Measurements from ENCODE around the gene ISCU. TPM values are rescaled to one million over a fixed set of nuclear protein-coding genes. Genes with fewer than 3 reads are reported as not detected.

Gene ISCU
- total RNA-seq, 4 donors from 2014 or later = 113 to 155 (median 130) TPM

DNA sequence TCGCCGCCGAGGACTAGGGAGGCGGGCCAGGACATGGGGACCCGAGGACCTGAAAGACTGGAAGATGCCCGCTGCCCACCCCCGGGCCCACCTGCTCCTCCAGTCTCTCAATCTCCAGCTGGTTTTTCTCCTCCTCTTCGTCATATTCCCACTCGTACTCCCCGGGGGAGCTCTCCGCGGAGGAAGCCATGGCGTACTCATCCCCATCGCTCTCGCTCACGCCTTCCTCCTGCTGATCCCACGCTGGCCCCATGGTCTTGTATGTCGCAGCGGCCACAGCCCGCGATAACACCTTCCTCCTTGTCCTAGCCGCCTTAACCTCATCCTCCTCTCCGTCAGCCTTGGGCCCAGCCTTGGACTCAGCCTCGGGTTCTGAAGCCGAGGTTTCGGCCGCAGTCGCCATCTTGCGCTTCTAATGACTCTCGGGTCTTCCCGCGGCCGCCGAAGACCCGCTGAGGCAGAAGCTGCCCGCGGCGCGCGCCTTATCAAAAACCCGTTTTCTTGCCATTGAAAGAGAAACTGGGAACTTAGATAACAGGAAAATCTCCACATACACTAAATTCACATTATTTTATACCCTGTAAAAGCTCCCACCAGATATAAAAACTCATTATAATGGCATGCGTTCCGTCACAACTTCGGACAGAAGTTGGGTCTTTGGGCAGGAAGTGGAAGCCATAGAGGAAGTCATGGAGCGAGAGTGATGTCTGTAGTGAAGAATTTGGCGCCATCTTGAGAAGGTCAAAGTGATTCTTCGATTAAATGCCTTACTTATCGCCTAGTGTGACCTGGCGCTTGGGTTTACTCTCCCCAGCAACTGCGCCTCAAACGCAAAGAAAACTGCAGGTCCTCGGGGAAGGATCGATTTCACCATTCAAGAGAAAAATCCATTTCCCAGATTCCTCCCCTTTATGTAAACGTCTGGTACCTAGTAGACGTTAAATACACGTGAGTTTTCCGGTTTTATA is 1.4 kb upstream of the ISCU start, which contains the start of gene SART3:
SART3 (minus strand) TSS at position 422 of the 968 bp plus-strand sequence; CDS start at position 403, 19 bp downstream.
- H3K4me1 ChIP-seq = peaks cover 19 to 65% (median 45%) of the 10 kb centered on the region in 4 donors
- 0 to 1% methylated on average over 13 to 56 of the region's 57 CpGs for WGBS, 2 donors (ENCODE audit: low coverage in 1 of 2)
- TF ChIP-seq POLR2AphosphoS5 (IDR thresholded peaks at IDR 0.05) (peak; percentile 45 to 86 (median 82)), EP300 (IDR thresholded peaks at IDR 0.05; ENCODE audit: low read depth) (no peak), POLR2A (IDR thresholded peaks at IDR 0.05) (peak; percentile 67)

DNA sequence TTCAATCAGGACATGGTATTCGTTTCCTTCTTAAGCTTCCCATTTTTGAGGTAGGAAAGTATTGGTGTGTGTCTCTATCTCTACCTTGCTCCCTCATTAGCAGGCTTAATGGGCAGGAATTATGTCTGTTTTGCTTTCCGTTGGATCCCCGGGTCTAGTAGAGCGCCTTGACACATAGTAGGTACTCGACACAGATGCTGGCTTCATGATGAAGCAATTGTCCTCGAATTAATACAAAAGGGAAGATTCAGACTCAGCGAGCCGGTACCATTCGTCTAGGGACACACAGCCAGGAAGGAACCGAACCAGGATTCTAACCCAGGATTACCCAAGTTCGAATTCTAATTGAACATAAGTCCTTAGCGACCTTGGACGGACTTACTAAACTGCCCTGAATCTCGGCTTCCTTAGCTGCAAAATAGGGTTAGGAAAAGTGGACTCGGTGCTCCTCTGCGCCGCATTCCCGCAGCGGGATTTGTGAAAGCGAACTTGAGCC is 496 bp upstream of the ISCU start:
- Histone ChIP-seq H3K9me3 (no peaks in the 10 kb centered on the region), H3K4me1 (peaks cover 19 to 65% (median 47%) of the 10 kb centered on the region in 4 donors), H3K27me3 (no peaks in the 10 kb centered on the region), H3K27ac (peak overlapping the region; percentile 90 to 98 (median 96)), H3K4me3 (peak overlapping the region; percentile 19 to 97 (median 82)), H3K36me3 (peaks cover 0 to 29% (median 13%) of the 10 kb centered on the region in 4 donors)
- intact Hi-C loops (cut with DNase I; ENCODE audit: low total_unique reads) (loop anchor here (2.0 to 10.0 kb wide), 4 partner anchors 55 to 1607 kb away; partner anchors contain the start of genes TMEM263 and USP30), in situ Hi-C loops (cut with MboI; ENCODE audit: low pct_ligation_motif_present in 1 of 4, low pct_unique_long_range_greater_than_20kb in 1 of 4, low sequenced_read_pairs in 3 of 4) (loop anchor here in 3 of 4 donors (10.0 to 25.0 kb wide), 3 partner anchors 53 to 525 kb away; partner anchors contain the start of genes ALKBH2 (in 2 of the 3) and UNG (in 2 of the 3))
- no peak for TF ChIP-seq EP300 (IDR thresholded peaks at IDR 0.05; ENCODE audit: low read depth)
- TF ChIP-seq, protein P1, sequence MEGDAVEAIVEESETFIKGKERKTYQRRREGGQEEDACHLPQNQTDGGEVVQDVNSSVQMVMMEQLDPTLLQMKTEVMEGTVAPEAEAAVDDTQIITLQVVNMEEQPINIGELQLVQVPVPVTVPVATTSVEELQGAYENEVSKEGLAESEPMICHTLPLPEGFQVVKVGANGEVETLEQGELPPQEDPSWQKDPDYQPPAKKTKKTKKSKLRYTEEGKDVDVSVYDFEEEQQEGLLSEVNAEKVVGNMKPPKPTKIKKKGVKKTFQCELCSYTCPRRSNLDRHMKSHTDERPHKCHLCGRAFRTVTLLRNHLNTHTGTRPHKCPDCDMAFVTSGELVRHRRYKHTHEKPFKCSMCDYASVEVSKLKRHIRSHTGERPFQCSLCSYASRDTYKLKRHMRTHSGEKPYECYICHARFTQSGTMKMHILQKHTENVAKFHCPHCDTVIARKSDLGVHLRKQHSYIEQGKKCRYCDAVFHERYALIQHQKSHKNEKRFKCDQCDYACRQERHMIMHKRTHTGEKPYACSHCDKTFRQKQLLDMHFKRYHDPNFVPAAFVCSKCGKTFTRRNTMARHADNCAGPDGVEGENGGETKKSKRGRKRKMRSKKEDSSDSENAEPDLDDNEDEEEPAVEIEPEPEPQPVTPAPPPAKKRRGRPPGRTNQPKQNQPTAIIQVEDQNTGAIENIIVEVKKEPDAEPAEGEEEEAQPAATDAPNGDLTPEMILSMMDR (IDR thresholded peaks at IDR 0.05) = no peak
- TF ChIP-seq POLR2AphosphoS5 (IDR thresholded peaks at IDR 0.05) = no peak
- no peak for TF ChIP-seq POLR2A (IDR thresholded peaks at IDR 0.05)
- WGBS, 2 donors (ENCODE audit: low coverage in 1 of 2) = 0% methylated on average over 3 to 20 of the region's 20 CpGs
- no peak for DNase-seq

More for the DNA sequence above, 1.4 kb upstream of the ISCU start, which contains the start of gene SART3:
- Histone ChIP-seq H3K4me3 (peak within 1 kb of the TSS; percentile 71 to 97 (median 86)), H3K36me3 (peaks cover 0 to 20% (median 9%) of the 10 kb centered on the region in 4 donors), H3K27ac (peak within 1 kb of the TSS; percentile 90 to 98 (median 96)), H3K27me3 (no peaks in the 10 kb centered on the region), H3K9me3 (no peaks in the 10 kb centered on the region)
- peak; percentile 81 for DNase-seq
- in situ Hi-C loops (cut with MboI; ENCODE audit: low pct_ligation_motif_present in 1 of 4, low pct_unique_long_range_greater_than_20kb in 1 of 4, low sequenced_read_pairs in 3 of 4) (loop anchor here in 3 of 4 donors (10.0 to 25.0 kb wide), 3 partner anchors 54 to 526 kb away; partner anchors contain the start of genes ALKBH2 (in 2 of the 3) and UNG (in 2 of the 3)), intact Hi-C loops (cut with DNase I; ENCODE audit: low total_unique reads) (loop anchor here (2.0 to 10.0 kb wide), 4 partner anchors 56 to 1606 kb away; partner anchors contain the start of genes TMEM263 and USP30)

DNA sequence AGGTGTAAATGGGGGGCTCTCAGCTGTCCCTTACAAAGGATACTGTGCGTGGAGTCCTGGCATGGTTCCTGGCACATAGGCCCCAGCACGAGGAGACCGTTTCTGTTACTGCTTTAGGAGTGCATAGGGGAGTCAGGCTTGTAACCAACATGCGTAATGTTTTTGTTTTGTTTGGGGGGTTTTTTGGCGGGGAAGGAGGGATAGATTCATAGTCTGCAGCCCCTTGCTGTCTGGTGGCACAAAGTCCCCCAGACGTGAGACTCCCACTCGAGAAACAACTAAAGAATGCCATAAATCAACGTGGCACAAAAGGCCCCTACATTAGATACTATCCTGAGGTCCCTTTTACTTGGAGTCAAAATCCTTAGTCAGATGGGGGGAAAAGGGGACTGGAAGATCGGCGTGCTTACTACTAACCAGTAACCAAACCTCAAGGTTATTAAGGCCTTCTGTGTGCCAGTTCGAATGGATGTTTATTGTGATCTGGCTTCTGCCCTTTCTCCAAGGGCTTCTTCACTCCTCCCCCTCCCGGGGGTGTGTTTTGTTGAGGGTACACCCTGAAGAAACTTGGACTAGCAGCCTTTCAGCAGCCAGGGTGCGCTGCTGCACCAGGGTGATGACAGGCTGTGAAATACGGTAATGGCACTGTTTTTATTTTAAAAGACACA is 874 bp downstream of the ISCU start:
- in situ Hi-C loops (cut with MboI; ENCODE audit: low pct_ligation_motif_present in 1 of 4, low pct_unique_long_range_greater_than_20kb in 1 of 4, low sequenced_read_pairs in 3 of 4) = loop anchor here in 3 of 4 donors (10.0 to 25.0 kb wide), 3 partner anchors 52 to 524 kb away; partner anchors contain the start of genes ALKBH2 (in 2 of the 3) and UNG (in 2 of the 3)
- H3K27ac ChIP-seq = peak overlapping the region; percentile 90 to 98 (median 96)
- H3K4me1 ChIP-seq = peaks cover 17 to 67% (median 39%) of the 10 kb centered on the region in 4 donors
- WGBS, 2 donors (ENCODE audit: low coverage in 1 of 2) = 0 to 3% methylated on average over 4 to 14 of the region's 14 CpGs
- no peaks in the 10 kb centered on the region for H3K27me3 ChIP-seq
- intact Hi-C loops (cut with DNase I; ENCODE audit: low total_unique reads) = loop anchor here (5.0 to 10.0 kb wide), 3 partner anchors 54 to 1608 kb away; partner anchors contain the start of gene TMEM263
- H3K4me3 ChIP-seq = peak overlapping the region; percentile 71 to 98 (median 96)
- peaks cover 0 to 40% (median 20%) of the 10 kb centered on the region in 4 donors for H3K36me3 ChIP-seq
- no peaks in the 10 kb centered on the region for H3K9me3 ChIP-seq
- DNase-seq = peak; percentile 92
- peak; percentile 81 for TF ChIP-seq POLR2A (IDR thresholded peaks at IDR 0.05)
- TF ChIP-seq POLR2AphosphoS5 (IDR thresholded peaks at IDR 0.05) = peak; percentile 77 to 92 (median 90)
- no peak for TF ChIP-seq EP300 (IDR thresholded peaks at IDR 0.05; ENCODE audit: low read depth)
- TF ChIP-seq, protein P1 (IDR thresholded peaks at IDR 0.05) = peak; percentile 81 to 94 (median 86)

DNA sequence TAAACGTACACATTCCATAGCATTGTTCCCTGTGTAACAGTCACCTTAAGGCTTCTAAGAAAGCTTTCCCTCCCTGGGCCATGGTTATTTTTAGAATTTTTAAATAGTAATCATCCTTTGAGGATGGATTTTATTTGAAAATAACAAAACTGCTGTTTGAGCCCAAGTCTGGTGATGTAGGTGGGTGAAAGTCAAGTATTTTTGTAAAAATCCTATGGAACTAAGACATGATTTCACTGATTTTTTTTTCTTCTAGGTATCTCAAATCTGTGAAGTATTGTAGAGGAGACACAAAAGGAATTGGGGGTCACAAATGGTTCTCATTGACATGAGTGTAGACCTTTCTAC is 1.4 kb downstream of the ISCU start:
- intact Hi-C loops (cut with DNase I; ENCODE audit: low total_unique reads) = loop anchor here (5.0 to 10.0 kb wide), 3 partner anchors 54 to 1609 kb away; partner anchors contain the start of gene TMEM263
- no peaks in the 10 kb centered on the region for H3K9me3 ChIP-seq
- 0% methylated on average over 1 of the region's 1 CpG; no CpG with 5 or more reads in 1 of the 2 donors for WGBS, 2 donors (ENCODE audit: low coverage in 1 of 2)
- H3K27ac ChIP-seq = peak overlapping the region; percentile 90 to 98 (median 96)
- peaks cover 14 to 67% (median 35%) of the 10 kb centered on the region in 4 donors for H3K4me1 ChIP-seq
- DNase-seq = no peak
- H3K27me3 ChIP-seq = no peaks in the 10 kb centered on the region
- no peak for TF ChIP-seq EP300 (IDR thresholded peaks at IDR 0.05; ENCODE audit: low read depth)
- TF ChIP-seq, protein P1 (IDR thresholded peaks at IDR 0.05) = no peak
- TF ChIP-seq POLR2AphosphoS5 (IDR thresholded peaks at IDR 0.05) = no peak
- no peak for TF ChIP-seq POLR2A (IDR thresholded peaks at IDR 0.05)
- H3K36me3 ChIP-seq = peaks cover 0 to 41% (median 20%) of the 10 kb centered on the region in 4 donors
- in situ Hi-C loops (cut with MboI; ENCODE audit: low pct_ligation_motif_present in 1 of 4, low pct_unique_long_range_greater_than_20kb in 1 of 4, low sequenced_read_pairs in 3 of 4) = loop anchor here in 3 of 4 donors (10.0 to 25.0 kb wide), 3 partner anchors 51 to 524 kb away; partner anchors contain the start of genes ALKBH2 (in 2 of the 3) and UNG (in 2 of the 3)
- H3K4me3 ChIP-seq = peak overlapping the region in 2 of 4 donors; percentile 71 to 94
